WTC11 (cell line): ENCODE measurements around the gene STN1. TPM values are rescaled to one million over a fixed set of nuclear protein-coding genes. Genes with fewer than 3 reads are reported as not detected.

Experiments used
- ATAC-seq: fragments of 200-7000 bp; cut with Tn5 transposase; 2 replicates; pipeline ENCODE4 v1.10.0; 2021; ENCODE audit warnings: mild to moderate bottlenecking, moderate library complexity
- CTCF ChIA-PET: fragments of 300-600 bp; sonication (Branson Sonifier 250); formaldehyde crosslinking; loops from one replicate; lab custom pipeline; 2021; ENCODE audit warnings: antibody characterized with exemption; lab: Charles Lee
- POLR2A ChIA-PET: fragments of 350-600 bp; sonication (Branson Sonifier 250); formaldehyde crosslinking; loops from one replicate; lab custom pipeline; 2021; ENCODE audit warnings: antibody characterized with exemption; lab: Charles Lee
- DNase-seq: peaks from one replicate; pipeline ENCODE4 v3.0.0; 2021; ENCODE audit warnings: low spot score
- H3K27ac Mint-ChIP-seq: 2 replicates; pipeline ENCODE4 v1.8.0; 2021; ENCODE audit warnings: mixed read lengths
- H3K27me3 Mint-ChIP-seq: 2 replicates; pipeline ENCODE4 v1.8.0; 2021; ENCODE audit warnings: low read depth, mild to moderate bottlenecking, moderate library complexity, mixed read lengths
- H3K36me3 Mint-ChIP-seq: 2 replicates; pipeline ENCODE4 v1.8.0; 2021; ENCODE audit warnings: mixed read lengths
- H3K4me1 Mint-ChIP-seq: 2 replicates; pipeline ENCODE4 v1.8.0; 2022; ENCODE audit warnings: mixed read lengths
- H3K4me3 Mint-ChIP-seq: 2 replicates; pipeline ENCODE4 v1.8.0; 2021; ENCODE audit warnings: mild to moderate bottlenecking, moderate library complexity, mixed read lengths
- H3K9me3 Mint-ChIP-seq: 2 replicates; pipeline ENCODE4 v1.8.0; 2021; ENCODE audit warnings: mixed read lengths
- CREB1 ChIP-seq: sonication (generic); formaldehyde crosslinking; IDR thresholded peaks from 2 replicates; pipeline ENCODE4 v1.8.0; 2023; ENCODE audit warnings: mild to moderate bottlenecking, missing genetic modification reagents
- CREM ChIP-seq: sonication (generic); formaldehyde crosslinking; IDR thresholded peaks from 2 replicates; pipeline ENCODE4 v1.8.1; 2022; ENCODE audit warnings: mild to moderate bottlenecking, missing genetic modification reagents, moderate library complexity
- EMX1 ChIP-seq: fragments of 250-450 bp; sonication (Bioruptor Pico); IDR thresholded peaks from 2 replicates; pipeline ENCODE4 v1.8.0; 2021; ENCODE audit warnings: mild to moderate bottlenecking
- ERG ChIP-seq: fragments of 250-450 bp; sonication (Bioruptor Pico); IDR thresholded peaks from 2 replicates; pipeline ENCODE4 v1.8.0; 2021; ENCODE audit warnings: mild to moderate bottlenecking
- GRHL2 ChIP-seq: fragments of 250-450 bp; sonication (Bioruptor Pico); IDR thresholded peaks from 2 replicates; pipeline ENCODE4 v1.8.0; 2022; ENCODE audit warnings: mild to moderate bottlenecking, moderate library complexity; ENCODE audit not compliant: insufficient replicate concordance, severe bottlenecking
- GTF2I ChIP-seq: fragments of 250-450 bp; sonication (Bioruptor Pico); conservative IDR thresholded peaks from 2 replicates; pipeline ENCODE4 v1.4.0; 2021; ENCODE audit warnings: mild to moderate bottlenecking
- HMGXB4 ChIP-seq: sonication (generic); formaldehyde crosslinking; IDR thresholded peaks from 2 replicates; pipeline ENCODE4 v1.8.1; 2023; ENCODE audit warnings: mild to moderate bottlenecking, moderate library complexity, missing genetic modification reagents
- MAX ChIP-seq: sonication (generic); formaldehyde crosslinking; IDR thresholded peaks from 2 replicates; pipeline ENCODE4 v1.8.0; 2022; ENCODE audit warnings: mild to moderate bottlenecking, missing genetic modification reagents
- PRRX2 ChIP-seq: fragments of 250-450 bp; sonication (Bioruptor Pico); IDR thresholded peaks from 2 replicates; pipeline ENCODE4 v1.8.0; 2021; ENCODE audit warnings: mild to moderate bottlenecking
- SMAD3 ChIP-seq: sonication (generic); formaldehyde crosslinking; IDR thresholded peaks from 2 replicates; pipeline ENCODE4 v1.8.0; 2022; ENCODE audit warnings: missing genetic modification reagents, mild to moderate bottlenecking, borderline replicate concordance
- SOX15 ChIP-seq: fragments of 250-450 bp; sonication (Bioruptor Pico); IDR thresholded peaks from 2 replicates; pipeline ENCODE4 v1.9.0; 2021; ENCODE audit warnings: mild to moderate bottlenecking
- TEAD1 ChIP-seq: sonication (generic); formaldehyde crosslinking; IDR thresholded peaks from 2 replicates; pipeline ENCODE4 v1.8.0; 2022; ENCODE audit warnings: mild to moderate bottlenecking, missing genetic modification reagents
- TEAD4 ChIP-seq: sonication (generic); formaldehyde crosslinking; IDR thresholded peaks from 2 replicates; pipeline ENCODE4 v1.8.0; 2022; ENCODE audit warnings: mild to moderate bottlenecking, missing genetic modification reagents
- ZNF281 ChIP-seq: sonication (generic); formaldehyde crosslinking; IDR thresholded peaks from 2 replicates; pipeline ENCODE4 v1.8.0; 2023; ENCODE audit warnings: mild to moderate bottlenecking, missing genetic modification reagents
- ZNF416 ChIP-seq: fragments of 250-450 bp; sonication (Bioruptor Pico); IDR thresholded peaks from 2 replicates; pipeline ENCODE4 v1.9.0; 2021; ENCODE audit warnings: mild to moderate bottlenecking, inconsistent platforms
- total RNA-seq: library from RNA; stranded (reverse); gene quantifications from 3 replicates; pipeline ENCODE4 v1.2.3, GENCODE V29; 2021
- TF ChIP-seq, protein P1 (sequence below): fragments of 250-450 bp; sonication (Bioruptor Pico); IDR thresholded peaks from 2 replicates; pipeline ENCODE4 v1.9.0; 2021; ENCODE audit warnings: mild to moderate bottlenecking, borderline replicate concordance
- TF ChIP-seq, protein P2 (sequence below): sonication (generic); formaldehyde crosslinking; conservative IDR thresholded peaks from 2 replicates; pipeline ENCODE4 v1.8.1; 2022; ENCODE audit warnings: mild to moderate bottlenecking, missing genetic modification reagents

The STN1 gene
- total RNA-seq, 1 experiment from 2014 or later = 13.9 TPM

DNA sequence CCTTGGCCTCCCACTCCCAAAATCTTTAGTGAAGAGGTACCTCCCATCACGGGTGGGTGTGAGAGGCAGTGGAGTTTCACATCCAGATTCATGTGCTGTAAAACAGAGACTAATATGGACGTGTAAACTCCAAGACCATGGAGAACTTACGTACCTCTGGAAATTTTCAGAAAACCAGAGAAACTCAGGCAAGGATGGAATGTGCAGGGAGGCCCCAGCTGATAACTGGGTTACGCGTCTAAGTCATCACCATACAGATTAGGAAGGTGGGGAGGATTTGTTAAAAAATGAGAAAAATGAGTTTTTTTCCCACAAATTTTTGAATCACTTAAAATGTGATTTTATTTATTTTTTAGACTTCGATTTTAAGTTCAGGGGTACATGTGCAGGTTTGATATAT, 16.3 kb upstream of the STN1 start (continued):
- TF ChIP-seq, protein P1, sequence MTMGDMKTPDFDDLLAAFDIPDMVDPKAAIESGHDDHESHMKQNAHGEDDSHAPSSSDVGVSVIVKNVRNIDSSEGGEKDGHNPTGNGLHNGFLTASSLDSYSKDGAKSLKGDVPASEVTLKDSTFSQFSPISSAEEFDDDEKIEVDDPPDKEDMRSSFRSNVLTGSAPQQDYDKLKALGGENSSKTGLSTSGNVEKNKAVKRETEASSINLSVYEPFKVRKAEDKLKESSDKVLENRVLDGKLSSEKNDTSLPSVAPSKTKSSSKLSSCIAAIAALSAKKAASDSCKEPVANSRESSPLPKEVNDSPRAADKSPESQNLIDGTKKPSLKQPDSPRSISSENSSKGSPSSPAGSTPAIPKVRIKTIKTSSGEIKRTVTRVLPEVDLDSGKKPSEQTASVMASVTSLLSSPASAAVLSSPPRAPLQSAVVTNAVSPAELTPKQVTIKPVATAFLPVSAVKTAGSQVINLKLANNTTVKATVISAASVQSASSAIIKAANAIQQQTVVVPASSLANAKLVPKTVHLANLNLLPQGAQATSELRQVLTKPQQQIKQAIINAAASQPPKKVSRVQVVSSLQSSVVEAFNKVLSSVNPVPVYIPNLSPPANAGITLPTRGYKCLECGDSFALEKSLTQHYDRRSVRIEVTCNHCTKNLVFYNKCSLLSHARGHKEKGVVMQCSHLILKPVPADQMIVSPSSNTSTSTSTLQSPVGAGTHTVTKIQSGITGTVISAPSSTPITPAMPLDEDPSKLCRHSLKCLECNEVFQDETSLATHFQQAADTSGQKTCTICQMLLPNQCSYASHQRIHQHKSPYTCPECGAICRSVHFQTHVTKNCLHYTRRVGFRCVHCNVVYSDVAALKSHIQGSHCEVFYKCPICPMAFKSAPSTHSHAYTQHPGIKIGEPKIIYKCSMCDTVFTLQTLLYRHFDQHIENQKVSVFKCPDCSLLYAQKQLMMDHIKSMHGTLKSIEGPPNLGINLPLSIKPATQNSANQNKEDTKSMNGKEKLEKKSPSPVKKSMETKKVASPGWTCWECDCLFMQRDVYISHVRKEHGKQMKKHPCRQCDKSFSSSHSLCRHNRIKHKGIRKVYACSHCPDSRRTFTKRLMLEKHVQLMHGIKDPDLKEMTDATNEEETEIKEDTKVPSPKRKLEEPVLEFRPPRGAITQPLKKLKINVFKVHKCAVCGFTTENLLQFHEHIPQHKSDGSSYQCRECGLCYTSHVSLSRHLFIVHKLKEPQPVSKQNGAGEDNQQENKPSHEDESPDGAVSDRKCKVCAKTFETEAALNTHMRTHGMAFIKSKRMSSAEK (CRISPR knock-in tag) = no peak
- TF ChIP-seq CREB1 (CRISPR knock-in tag) (no peak), TEAD1 (no peak)

GRCh38 chr10:103933557-103934121, 15.7 kb upstream of the STN1 start:
- H3K4me1 Mint-ChIP-seq = peaks cover 13% of the 10 kb centered on the region
- DNase-seq = no peak
- no peaks in the 10 kb centered on the region; the same call in 1 of the 2 replicates for H3K9me3 Mint-ChIP-seq
- ChIA-PET CTCF (no interaction called here), POLR2A (no interaction called here)
- no peak overlapping the region for H3K27ac Mint-ChIP-seq
- H3K4me3 Mint-ChIP-seq = no peak overlapping the region
- no peaks in the 10 kb centered on the region for H3K36me3 Mint-ChIP-seq
- H3K27me3 Mint-ChIP-seq = no peaks in the 10 kb centered on the region
- TF ChIP-seq MAX (no peak), GTF2I (CRISPR knock-in tag) (no peak), SMAD3 (CRISPR knock-in tag) (no peak), ERG (CRISPR knock-in tag) (no peak), ZNF281 (CRISPR knock-in tag) (no peak), SOX15 (CRISPR knock-in tag) (no peak), ZNF416 (CRISPR knock-in tag) (no peak), CREM (CRISPR knock-in tag) (no peak), PRRX2 (no peak), HMGXB4 (CRISPR knock-in tag) (no peak), GRHL2 (CRISPR knock-in tag) (no peak), EMX1 (CRISPR knock-in tag) (no peak), TEAD4 (CRISPR knock-in tag) (no peak)
- TF ChIP-seq, protein P2, sequence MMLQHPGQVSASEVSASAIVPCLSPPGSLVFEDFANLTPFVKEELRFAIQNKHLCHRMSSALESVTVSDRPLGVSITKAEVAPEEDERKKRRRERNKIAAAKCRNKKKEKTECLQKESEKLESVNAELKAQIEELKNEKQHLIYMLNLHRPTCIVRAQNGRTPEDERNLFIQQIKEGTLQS = no peak
- TF ChIP-seq, all 79 proteins: peak for 0
- no peak for ATAC-seq
